Small intestine (tissue), 7 donors: Measurements from ENCODE around the gene TOX2. TPM values are rescaled to one million over a fixed set of nuclear protein-coding genes. Genes with fewer than 3 reads are reported as not detected.

Source experiments
- DNase-seq, 2 donors: peaks; one replicate each; pipeline versions ENCODE4 v3.0.0 to v3.0.0-alpha.2; 2013
- FAIRE-seq: peaks from 2 replicates; lab custom pipeline; 2012; peaks lifted over from hg19 to GRCh38; lab: Jason Lieb, UNC
- H3K27ac ChIP-seq, 3 donors: one replicate each; pipeline ENCODE4 v1.5.1; 2013; ENCODE audit warnings: low read length in 2 of 3, mild to moderate bottlenecking in 2 of 3, control low read depth in 1 of 3, inconsistent platforms in 1 of 3, low read depth in 1 of 3, moderate library complexity in 1 of 3
- H3K27me3 ChIP-seq, 3 donors: one replicate each; pipeline ENCODE4 v1.6.1; 2013; ENCODE audit warnings: low read length in 3 of 3, inconsistent platforms in 1 of 3; ENCODE audit not compliant: control insufficient read depth in 3 of 3, insufficient read depth in 3 of 3
- H3K36me3 ChIP-seq, 3 donors: one replicate each; pipeline ENCODE4 v1.6.1; 2013; ENCODE audit warnings: low read length in 3 of 3, inconsistent platforms in 1 of 3, low read depth in 1 of 3, mild to moderate bottlenecking in 1 of 3, moderate library complexity in 1 of 3; ENCODE audit not compliant: control insufficient read depth in 3 of 3, insufficient read depth in 2 of 3
- H3K4me1 ChIP-seq, 3 donors: one replicate each; pipeline ENCODE4 v1.6.1; 2013; ENCODE audit warnings: low read length in 2 of 3, inconsistent platforms in 1 of 3, low read depth in 1 of 3, mild to moderate bottlenecking in 1 of 3, moderate library complexity in 1 of 3; ENCODE audit not compliant: control insufficient read depth in 3 of 3, insufficient read depth in 2 of 3
- H3K4me3 ChIP-seq, 3 donors: one replicate each; pipeline ENCODE4 v1.5.1; 2013; ENCODE audit warnings: low read length in 3 of 3, control low read depth in 1 of 3, inconsistent platforms in 1 of 3, low read depth in 1 of 3, mild to moderate bottlenecking in 1 of 3, moderate library complexity in 1 of 3
- H3K9me3 ChIP-seq, 2 donors: one replicate each; pipeline ENCODE4 v1.6.1; 2013; ENCODE audit warnings: low read depth in 1 of 2, low read length in 1 of 2; ENCODE audit not compliant: control insufficient read depth in 2 of 2, insufficient read depth in 1 of 2
- WGBS, 3 donors: extraction: QIAGEN DNeasy Blood & Tissue Kit; methylation state at CpG; one replicate each; pipeline ENCODE4 v1.1.7; 2013; 5-methylcytosine and 5-hydroxymethylcytosine counted together
- polyA plus RNA-seq, 4 donors: library from polyadenylated mRNA; stranded (reverse) in 3 of 4; unstranded in 1 of 4; fragments of 200-250 nt in 3 of 4; fragments of 120-200 nt in 1 of 4; gene quantifications; one replicate each; pipeline versions ENCODE4 v1.2.1 to v1.2.3, GENCODE V29; 2013
- donor health status: healthy with polysubstance abuse.
- donor health status: control.
- donor health status: control.
- donor health status: Bipolar disorder and iron deficiency.
- donor health status: healthy.

Gene TOX2
- polyA plus RNA-seq, 4 donors, result 1.7 to 10.6 (median 3.0) TPM; not detected in 1

- Histone ChIP-seq H3K4me1 (peaks cover 0 to 10% (median 0%) of the 10 kb centered on the region in 3 donors), H3K36me3 (no peaks in the 10 kb centered on the region), H3K4me3 (no peak overlapping the region), H3K9me3 (no peaks in the 10 kb centered on the region), H3K27me3 (peaks cover 0 to 4% (median 0%) of the 10 kb centered on the region in 3 donors), H3K27ac (no peak overlapping the region)
- WGBS, 3 donors, result 37 to 44% (median 43%) methylated on average over 9 of the region's 9 CpGs
- DNase-seq, result no peak
- FAIRE-seq, result no peak
Observed at GRCh38 chr20:43938932-43939761, 24.5 kb downstream of the TOX2 start.

- Histone ChIP-seq H3K27me3 (peaks cover 0 to 4% (median 0%) of the 10 kb centered on the region in 3 donors), H3K4me1 (peaks cover 0 to 10% (median 0%) of the 10 kb centered on the region in 3 donors), H3K4me3 (no peak overlapping the region), H3K36me3 (no peaks in the 10 kb centered on the region), H3K9me3 (no peaks in the 10 kb centered on the region), H3K27ac (no peak overlapping the region)
- WGBS, 3 donors, result 53 to 57% (median 57%) methylated on average over 1 of the region's 1 CpG
- DNase-seq (no peak), FAIRE-seq (no peak)
Observed at GRCh38 chr20:43939762-43940121, 25.1 kb downstream of the TOX2 start.

GRCh38 chr20:43940518-43941225 lies 26.0 kb downstream of the TOX2 start:
- peaks cover 0 to 4% (median 0%) of the 10 kb centered on the region in 3 donors for H3K27me3 ChIP-seq
- no peak overlapping the region for H3K4me3 ChIP-seq
- H3K9me3 ChIP-seq, result no peaks in the 10 kb centered on the region
- H3K4me1 ChIP-seq, result peaks cover 0 to 10% (median 0%) of the 10 kb centered on the region in 3 donors
- 90 to 92% (median 91%) methylated on average over 10 of the region's 10 CpGs for WGBS, 3 donors
- no peak for DNase-seq
- H3K36me3 ChIP-seq, result no peaks in the 10 kb centered on the region
- FAIRE-seq, result no peak
- no peak overlapping the region for H3K27ac ChIP-seq

DNA sequence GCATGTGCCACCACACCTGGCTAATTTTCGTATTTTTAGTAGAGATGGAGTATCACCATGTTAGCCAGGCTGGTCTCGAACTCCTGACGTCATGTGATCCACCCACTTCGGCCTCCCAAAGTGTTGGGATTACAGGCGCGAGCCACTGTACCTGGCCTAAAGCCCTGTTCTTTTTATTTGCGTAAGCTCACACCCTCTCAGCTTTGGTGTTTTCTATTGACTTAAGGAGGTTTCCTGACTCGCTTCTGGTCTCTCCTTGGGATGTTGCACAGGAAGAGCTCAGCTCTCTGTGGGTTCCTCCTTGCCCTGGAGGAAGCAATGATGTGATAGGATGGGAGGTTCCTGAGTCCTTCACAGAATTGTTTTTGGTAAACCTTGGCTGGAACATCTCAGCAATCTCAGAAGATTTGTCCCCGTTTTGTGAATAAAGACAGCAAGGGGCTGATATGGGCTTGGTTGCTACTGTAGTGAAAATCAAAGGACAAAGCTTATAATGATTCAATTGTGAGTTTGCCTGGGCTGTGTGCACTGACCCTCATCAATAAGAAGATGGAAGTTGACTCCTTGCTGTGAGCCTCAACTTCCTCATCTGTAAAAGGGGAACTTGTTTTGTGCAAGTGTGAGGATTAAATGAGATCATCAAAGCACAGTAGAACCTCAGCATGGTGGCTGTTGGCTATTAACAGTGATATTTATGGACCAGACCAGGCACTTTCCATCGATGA lies 27.0 kb downstream of the TOX2 start:
- Histone ChIP-seq H3K36me3 (no peaks in the 10 kb centered on the region), H3K4me3 (no peak overlapping the region), H3K27me3 (peaks cover 0 to 4% (median 0%) of the 10 kb centered on the region in 3 donors), H3K9me3 (no peaks in the 10 kb centered on the region), H3K27ac (peak overlapping the region in 1 of 3 donors; percentile 74), H3K4me1 (peaks cover 0 to 10% (median 0%) of the 10 kb centered on the region in 3 donors)
- 31 to 54% (median 41%) methylated on average over 10 of the region's 10 CpGs for WGBS, 3 donors
- FAIRE-seq, result no peak
- DNase-seq, result no peak

DNA sequence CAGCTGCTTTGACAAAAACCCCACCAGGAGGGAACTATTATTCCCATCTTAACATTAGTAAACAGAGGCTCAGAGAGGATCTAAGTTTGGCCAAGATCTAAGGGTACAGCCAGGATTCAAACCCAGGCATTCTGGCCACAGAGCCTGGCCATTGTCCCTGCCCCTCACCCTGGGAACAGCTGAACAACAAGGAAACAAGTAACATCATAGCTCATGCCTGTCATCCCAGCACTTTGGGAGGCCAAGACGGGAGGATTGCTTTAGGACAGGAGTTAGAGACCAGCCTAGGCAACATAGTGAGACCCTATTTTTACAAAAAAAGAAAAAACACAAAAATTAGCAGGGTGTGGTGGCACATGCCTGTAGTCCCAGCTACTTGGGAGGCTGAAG lies 27.5 kb downstream of the TOX2 start:
- H3K4me3 ChIP-seq, result no peak overlapping the region
- no peaks in the 10 kb centered on the region for H3K36me3 ChIP-seq
- peaks cover 0 to 10% (median 0%) of the 10 kb centered on the region in 3 donors for H3K4me1 ChIP-seq
- H3K27ac ChIP-seq, result peak overlapping the region in 1 of 3 donors; percentile 74
- H3K27me3 ChIP-seq, result peaks cover 0 to 6% (median 0%) of the 10 kb centered on the region in 3 donors
- no peak for FAIRE-seq
- WGBS, 3 donors, result 69 to 80% (median 79%) methylated on average over 1 of the region's 1 CpG
- DNase-seq, result no peak
- H3K9me3 ChIP-seq, result no peaks in the 10 kb centered on the region

DNA sequence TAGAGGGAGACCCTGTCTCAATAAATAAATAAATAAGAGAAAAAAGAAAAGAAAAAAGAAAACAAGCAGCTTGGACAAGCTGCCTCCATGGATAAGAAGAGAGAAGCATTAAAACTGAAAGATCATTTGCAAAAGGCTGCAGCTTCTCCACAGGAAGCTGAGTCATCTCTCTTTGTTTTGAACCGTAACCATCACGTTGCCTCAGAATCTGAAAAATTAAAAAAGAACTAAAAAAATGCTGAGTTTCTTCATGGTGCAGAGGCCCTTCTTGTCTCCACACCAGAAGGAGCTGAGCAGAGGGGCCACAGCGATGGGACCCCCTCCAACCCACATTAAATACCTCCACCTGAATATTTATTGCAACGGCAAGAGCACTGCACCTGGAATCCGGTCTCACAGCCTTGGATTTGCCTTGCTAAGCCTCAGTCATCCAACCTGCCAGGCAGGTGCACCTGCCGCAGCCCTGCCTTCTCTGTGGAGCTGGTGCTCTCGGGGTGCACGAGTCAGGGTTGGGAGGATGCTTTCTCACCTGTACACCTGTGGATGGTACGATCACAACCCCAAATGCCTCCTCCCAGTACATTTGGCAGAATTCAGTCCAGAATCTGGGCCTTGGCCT lies 28.1 kb downstream of the TOX2 start:
- FAIRE-seq (no peak), DNase-seq (no peak)
- no peak overlapping the region for H3K4me3 ChIP-seq
- peaks cover 0 to 10% (median 0%) of the 10 kb centered on the region in 3 donors for H3K4me1 ChIP-seq
- H3K9me3 ChIP-seq, result no peaks in the 10 kb centered on the region
- peaks cover 0 to 6% (median 0%) of the 10 kb centered on the region in 3 donors for H3K27me3 ChIP-seq
- H3K27ac ChIP-seq, result peak overlapping the region in 2 of 3 donors; percentile 37 to 52
- H3K36me3 ChIP-seq, result no peaks in the 10 kb centered on the region
- 4 to 38% (median 13%) methylated on average over 9 of the region's 9 CpGs for WGBS, 3 donors

DNA sequence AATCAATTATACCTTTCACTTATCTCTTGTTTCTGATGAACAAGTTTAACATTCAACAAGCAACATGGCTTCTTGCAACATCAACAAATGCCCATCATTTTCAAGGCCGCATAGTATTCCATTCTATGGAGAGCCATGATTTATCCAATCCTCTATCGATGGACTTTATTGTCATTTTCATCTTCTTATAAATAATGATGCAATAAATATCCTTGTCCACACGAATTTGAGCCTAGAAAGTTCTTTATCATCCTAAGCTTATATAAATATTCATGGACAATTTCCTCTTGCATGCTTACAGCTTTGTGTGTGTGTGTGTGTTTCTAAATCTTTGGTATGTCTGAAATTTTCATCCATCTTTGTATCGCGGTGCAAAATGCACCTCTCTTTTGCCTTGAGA lies 29.1 kb downstream of the TOX2 start:
- DNase-seq, result no peak
- H3K36me3 ChIP-seq, result no peaks in the 10 kb centered on the region
- no peaks in the 10 kb centered on the region for H3K9me3 ChIP-seq
- peaks cover 0 to 6% (median 0%) of the 10 kb centered on the region in 3 donors for H3K27me3 ChIP-seq
- peaks cover 0 to 10% (median 0%) of the 10 kb centered on the region in 3 donors for H3K4me1 ChIP-seq
- 85 to 93% (median 88%) methylated on average over 5 of the region's 5 CpGs for WGBS, 3 donors
- H3K4me3 ChIP-seq, result no peak overlapping the region
- FAIRE-seq, result no peak
- H3K27ac ChIP-seq, result no peak overlapping the region
